ENCODE results near the gene NDST3. TPM values are rescaled to one million over a fixed set of nuclear protein-coding genes. Genes with fewer than 3 reads are reported as not detected.

NDST3 gene
- polyA plus RNA-seq, 1 donor = 0.85 TPM

DNA sequence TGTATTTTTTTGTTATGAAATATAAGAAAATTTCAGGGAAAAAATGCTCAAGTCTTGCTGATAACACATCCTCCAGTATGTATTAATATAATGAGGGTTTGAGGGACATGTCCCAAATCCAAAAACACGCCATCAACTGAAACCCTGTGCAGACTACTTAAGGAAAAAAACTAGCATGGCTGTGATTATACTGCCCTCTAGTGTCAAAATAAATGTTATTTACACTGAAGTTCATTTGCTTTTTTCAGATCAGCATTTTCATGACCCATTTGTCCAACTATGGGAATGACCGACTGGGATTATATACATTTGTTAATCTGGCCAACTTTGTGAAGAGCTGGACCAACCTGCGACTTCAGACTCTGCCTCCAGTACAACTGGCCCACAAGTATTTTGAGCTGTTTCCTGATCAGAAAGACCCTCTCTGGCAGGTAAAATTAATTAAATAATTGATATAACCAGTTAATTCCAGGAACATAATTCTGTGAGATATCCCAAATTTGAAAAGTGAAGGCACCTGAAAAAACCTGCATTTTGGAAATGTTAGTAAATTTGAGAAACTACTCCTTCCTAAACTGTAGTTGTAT lies 190.1 kb downstream of the NDST3 start:
- DNase-seq = peak; percentile 5 to 42
- Histone ChIP-seq H3K9me3 (ENCODE audit: control insufficient read depth, low read depth, low read length) (no peaks in the 10 kb centered on the region), H3K27me3 (ENCODE audit: control insufficient read depth, insufficient read depth, low read length) (no peaks in the 10 kb centered on the region), H3K36me3 (ENCODE audit: control insufficient read depth, insufficient read depth, low read length) (no peaks in the 10 kb centered on the region), H3K27ac (ENCODE audit: low read length) (no peak overlapping the region), H3K4me3 (ENCODE audit: low read length) (no peak overlapping the region), H3K4me1 (ENCODE audit: control insufficient read depth, insufficient read depth, low read length) (no peaks in the 10 kb centered on the region)
- no CpG with 5 or more reads among the region's 3 CpGs for WGBS (ENCODE audit: insufficient coverage, low lambda C conversion rate)

DNA sequence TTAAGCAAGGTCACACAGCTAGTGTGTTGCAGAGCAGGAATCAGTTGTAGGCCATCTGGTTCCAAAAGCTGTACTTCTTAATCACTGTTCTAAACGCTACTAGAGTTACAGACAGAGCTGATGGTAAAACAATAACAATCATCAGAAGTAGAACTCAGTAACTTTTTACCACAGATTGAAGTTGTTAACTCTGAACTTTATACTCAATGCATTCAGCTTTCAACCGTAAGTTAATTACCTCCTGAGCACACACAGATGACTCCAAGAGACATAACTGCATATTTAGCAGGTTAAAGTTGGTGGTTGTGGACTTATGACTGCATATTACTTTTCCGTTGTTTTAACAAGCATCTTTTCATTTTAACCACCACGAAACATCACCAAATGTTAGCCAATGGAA lies 191.2 kb downstream of the NDST3 start:
- peak; percentile 22 to 60 for DNase-seq
- 33% methylated on average over 1 of the region's 4 CpGs for WGBS (ENCODE audit: insufficient coverage, low lambda C conversion rate)
- Histone ChIP-seq H3K9me3 (ENCODE audit: control insufficient read depth, low read depth, low read length) (no peaks in the 10 kb centered on the region), H3K4me3 (ENCODE audit: low read length) (no peak overlapping the region), H3K4me1 (ENCODE audit: control insufficient read depth, insufficient read depth, low read length) (no peaks in the 10 kb centered on the region), H3K36me3 (ENCODE audit: control insufficient read depth, insufficient read depth, low read length) (no peaks in the 10 kb centered on the region), H3K27me3 (ENCODE audit: control insufficient read depth, insufficient read depth, low read length) (no peaks in the 10 kb centered on the region), H3K27ac (ENCODE audit: low read length) (no peak overlapping the region)

DNA sequence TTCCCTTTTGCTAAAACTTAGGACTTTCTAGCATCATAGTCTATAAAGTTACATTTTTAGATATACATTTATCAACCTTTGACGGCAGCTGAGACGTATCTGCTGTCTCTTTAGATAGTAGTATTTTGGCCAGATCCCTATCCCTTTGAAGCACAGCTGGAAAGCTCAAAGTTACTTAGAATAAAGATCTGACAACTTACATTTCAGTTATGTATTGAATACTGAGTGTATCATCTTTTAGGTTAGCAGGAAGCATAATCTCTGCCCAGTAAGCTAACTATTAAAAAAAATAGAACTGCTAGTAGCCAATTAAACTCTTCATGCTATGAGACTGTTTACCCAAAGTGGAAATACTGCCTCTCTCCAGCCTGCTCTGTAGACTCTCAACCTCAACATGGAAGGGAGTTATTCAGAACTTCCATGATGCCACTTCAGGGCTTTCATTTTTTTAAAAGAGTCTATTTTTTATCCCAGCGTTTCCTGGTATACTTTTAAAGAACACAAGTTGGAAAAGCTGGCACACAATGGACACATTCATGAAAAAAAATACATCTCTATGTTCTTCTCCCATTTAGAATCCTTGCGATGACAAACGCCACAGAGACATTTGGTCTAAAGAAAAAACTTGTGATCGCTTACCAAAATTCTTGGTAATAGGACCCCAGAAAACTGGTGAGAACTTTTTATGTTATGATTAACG lies 192.2 kb downstream of the NDST3 start:
- Histone ChIP-seq H3K27me3 (ENCODE audit: control insufficient read depth, insufficient read depth, low read length) (no peaks in the 10 kb centered on the region), H3K27ac (ENCODE audit: low read length) (no peak overlapping the region), H3K9me3 (ENCODE audit: control insufficient read depth, low read depth, low read length) (no peaks in the 10 kb centered on the region), H3K36me3 (ENCODE audit: control insufficient read depth, insufficient read depth, low read length) (no peaks in the 10 kb centered on the region), H3K4me1 (ENCODE audit: control insufficient read depth, insufficient read depth, low read length) (no peaks in the 10 kb centered on the region), H3K4me3 (ENCODE audit: low read length) (no peak overlapping the region)
- DNase-seq = no peak
- 79% methylated on average over 3 of the region's 7 CpGs for whole genome bisulfite sequencing (ENCODE audit: insufficient coverage, low lambda C conversion rate)

DNA sequence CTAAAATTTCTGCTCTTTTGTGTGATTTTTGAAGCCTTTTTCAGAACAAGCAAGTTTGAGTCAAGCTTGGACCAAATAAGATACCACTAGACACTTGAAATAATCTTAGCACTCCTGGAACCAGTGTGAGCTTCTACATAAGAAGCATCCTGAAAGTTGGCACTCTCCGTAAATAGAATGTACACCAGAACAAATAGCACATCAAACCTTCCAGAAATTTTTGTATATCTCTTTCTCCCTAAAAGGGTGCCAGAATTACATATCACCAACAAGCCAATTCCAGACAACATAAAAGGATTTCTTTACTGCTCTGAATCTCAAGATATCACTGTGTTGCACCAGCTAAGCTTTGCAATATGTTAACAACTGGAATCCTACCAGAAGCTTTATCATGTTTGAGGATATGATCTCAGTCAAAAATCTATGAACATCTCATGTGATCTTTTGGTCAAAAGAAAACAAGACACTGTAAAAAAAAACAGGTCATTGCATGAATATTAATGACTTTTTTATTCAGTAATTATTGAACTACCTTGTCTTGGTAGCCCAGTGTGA lies 201.4 kb downstream of the NDST3 start:
- Histone ChIP-seq H3K27ac (ENCODE audit: low read length) (no peak overlapping the region), H3K27me3 (ENCODE audit: control insufficient read depth, insufficient read depth, low read length) (no peaks in the 10 kb centered on the region), H3K36me3 (ENCODE audit: control insufficient read depth, insufficient read depth, low read length) (no peaks in the 10 kb centered on the region), H3K4me3 (ENCODE audit: low read length) (no peak overlapping the region), H3K9me3 (ENCODE audit: control insufficient read depth, low read depth, low read length) (no peaks in the 10 kb centered on the region), H3K4me1 (ENCODE audit: control insufficient read depth, insufficient read depth, low read length) (no peaks in the 10 kb centered on the region)
- WGBS (ENCODE audit: insufficient coverage, low lambda C conversion rate) = no CpG with 5 or more reads among the region's 1 CpG
- DNase-seq = no peak

DNA sequence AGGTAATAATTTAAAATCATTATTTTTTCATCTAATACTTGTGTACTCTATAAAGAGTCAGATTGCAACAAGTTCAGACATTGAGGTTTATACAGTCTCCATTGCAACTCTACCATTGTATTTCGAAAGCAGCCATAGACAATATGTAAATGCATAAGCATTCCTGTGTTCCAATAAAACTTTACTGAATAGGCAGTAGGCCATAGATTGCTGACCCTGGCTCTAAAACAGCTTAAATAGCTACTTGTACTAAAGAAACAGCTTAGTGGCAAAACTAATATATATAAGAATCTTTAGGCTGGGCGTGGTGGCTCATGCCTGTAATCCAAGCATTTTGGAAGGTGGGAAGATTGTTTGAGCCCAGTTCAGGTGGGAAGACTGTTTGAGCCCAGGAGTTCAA lies 203.2 kb downstream of the NDST3 start:
- Histone ChIP-seq H3K4me1 (ENCODE audit: control insufficient read depth, insufficient read depth, low read length) (no peaks in the 10 kb centered on the region), H3K27me3 (ENCODE audit: control insufficient read depth, insufficient read depth, low read length) (no peaks in the 10 kb centered on the region), H3K4me3 (ENCODE audit: low read length) (no peak overlapping the region), H3K9me3 (ENCODE audit: control insufficient read depth, low read depth, low read length) (no peaks in the 10 kb centered on the region), H3K27ac (ENCODE audit: low read length) (no peak overlapping the region), H3K36me3 (ENCODE audit: control insufficient read depth, insufficient read depth, low read length) (no peaks in the 10 kb centered on the region)
- no peak for DNase-seq
- 82% methylated on average over 2 of the region's 2 CpGs for WGBS (ENCODE audit: insufficient coverage, low lambda C conversion rate)

DNA sequence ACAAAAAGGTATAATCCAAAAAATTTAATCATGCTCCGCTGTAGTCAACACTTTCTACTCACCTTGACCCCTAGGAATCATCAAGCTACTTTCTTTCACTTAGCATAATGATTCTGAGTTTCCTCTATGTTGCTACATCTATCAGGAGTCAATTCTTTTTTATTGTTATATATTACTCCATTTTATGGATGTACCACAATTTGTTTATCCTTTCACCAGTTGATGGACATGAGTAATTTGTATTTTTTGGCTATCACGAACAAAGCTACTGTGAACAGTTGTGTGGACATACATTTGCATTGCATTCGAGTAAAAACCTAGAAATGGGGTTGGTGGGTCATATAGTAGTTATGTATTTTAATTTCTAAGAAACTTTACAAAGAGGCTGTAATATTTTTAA lies 215.6 kb downstream of the NDST3 start:
- no peak for DNase-seq
- WGBS (ENCODE audit: insufficient coverage, low lambda C conversion rate) = 100% methylated on average over 1 of the region's 3 CpGs
- H3K27me3 ChIP-seq (ENCODE audit: control insufficient read depth, insufficient read depth, low read length) = no peaks in the 10 kb centered on the region
- no peak overlapping the region for H3K4me3 ChIP-seq (ENCODE audit: low read length)
- H3K27ac ChIP-seq (ENCODE audit: low read length) = no peak overlapping the region
- H3K4me1 ChIP-seq (ENCODE audit: control insufficient read depth, insufficient read depth, low read length) = no peaks in the 10 kb centered on the region
- H3K9me3 ChIP-seq (ENCODE audit: control insufficient read depth, low read depth, low read length) = no peaks in the 10 kb centered on the region
- H3K36me3 ChIP-seq (ENCODE audit: control insufficient read depth, insufficient read depth, low read length) = no peaks in the 10 kb centered on the region

DNA sequence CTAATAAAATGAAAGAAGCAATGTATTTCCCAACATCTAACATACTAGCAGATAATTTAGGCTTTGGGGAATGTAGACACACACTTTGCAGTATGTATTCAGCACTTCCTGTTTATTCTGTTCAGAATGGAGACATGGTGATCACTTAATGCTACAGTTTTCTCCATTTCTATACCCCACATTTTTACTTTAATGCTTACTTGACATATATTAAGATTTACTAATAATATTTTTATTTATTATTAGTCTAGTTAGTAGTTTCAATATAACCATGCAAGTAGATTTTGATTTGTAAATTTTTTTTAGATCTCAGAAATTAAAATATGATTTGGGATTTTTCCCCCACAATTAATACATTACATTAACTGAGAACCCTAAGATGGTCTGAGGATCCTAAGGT lies 220.1 kb downstream of the NDST3 start:
- H3K9me3 ChIP-seq (ENCODE audit: control insufficient read depth, low read depth, low read length) = no peaks in the 10 kb centered on the region
- no peak overlapping the region for H3K4me3 ChIP-seq (ENCODE audit: low read length)

DNA sequence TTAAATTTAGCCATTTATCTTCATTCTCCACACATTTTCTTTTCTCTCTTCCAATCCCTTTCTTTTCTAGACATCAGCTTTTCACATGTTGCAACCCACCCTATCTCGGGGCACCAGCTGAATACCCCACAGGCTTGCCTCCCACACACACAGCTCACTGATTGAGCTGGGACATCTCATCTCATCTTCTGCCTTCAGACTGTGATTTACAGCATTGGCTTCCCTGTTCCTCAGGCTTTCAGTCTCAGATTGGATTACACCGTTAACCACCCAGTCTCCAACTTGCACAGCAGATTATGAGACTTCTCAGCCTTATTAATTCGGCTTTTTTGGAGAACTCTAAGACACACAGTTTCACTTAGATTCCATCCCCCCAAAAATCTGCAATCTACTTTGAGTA lies 224.8 kb downstream of the NDST3 start:
- DNase-seq = no peak
- Histone ChIP-seq H3K9me3 (ENCODE audit: control insufficient read depth, low read depth, low read length) (no peaks in the 10 kb centered on the region), H3K27ac (ENCODE audit: low read length) (no peak overlapping the region), H3K4me3 (ENCODE audit: low read length) (no peak overlapping the region), H3K36me3 (ENCODE audit: control insufficient read depth, insufficient read depth, low read length) (no peaks in the 10 kb centered on the region), H3K27me3 (ENCODE audit: control insufficient read depth, insufficient read depth, low read length) (no peaks in the 10 kb centered on the region), H3K4me1 (ENCODE audit: control insufficient read depth, insufficient read depth, low read length) (no peaks in the 10 kb centered on the region)
- no CpG with 5 or more reads among the region's 3 CpGs for WGBS (ENCODE audit: insufficient coverage, low lambda C conversion rate)

More for the DNA sequence above, 220.1 kb downstream of the NDST3 start:
- H3K27ac ChIP-seq (ENCODE audit: low read length) = no peak overlapping the region
- H3K36me3 ChIP-seq (ENCODE audit: control insufficient read depth, insufficient read depth, low read length) = no peaks in the 10 kb centered on the region
- DNase-seq = no peak
- H3K4me1 ChIP-seq (ENCODE audit: control insufficient read depth, insufficient read depth, low read length) = no peaks in the 10 kb centered on the region
- no peaks in the 10 kb centered on the region for H3K27me3 ChIP-seq (ENCODE audit: control insufficient read depth, insufficient read depth, low read length)

DNA sequence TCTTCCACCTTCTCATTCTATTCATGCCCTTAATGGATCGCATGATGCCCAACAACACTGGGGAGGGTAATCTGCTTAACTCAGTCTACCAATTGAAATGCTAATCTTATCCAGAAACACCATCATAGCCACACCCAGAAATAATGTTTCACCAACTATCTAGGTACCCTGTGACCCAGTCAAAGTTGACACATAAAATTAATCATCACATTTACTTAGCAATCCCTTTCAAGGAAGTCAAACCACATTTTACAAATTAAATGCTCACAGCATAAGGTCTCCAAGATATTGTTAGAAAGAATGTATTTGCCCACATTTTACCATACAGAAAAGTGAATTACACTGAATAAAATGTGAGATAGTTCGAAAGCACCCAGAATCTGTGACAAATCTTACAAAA lies 226.0 kb downstream of the NDST3 start:
- Histone ChIP-seq H3K27me3 (ENCODE audit: control insufficient read depth, insufficient read depth, low read length) (no peaks in the 10 kb centered on the region), H3K4me1 (ENCODE audit: control insufficient read depth, insufficient read depth, low read length) (no peaks in the 10 kb centered on the region), H3K27ac (ENCODE audit: low read length) (no peak overlapping the region), H3K36me3 (ENCODE audit: control insufficient read depth, insufficient read depth, low read length) (no peaks in the 10 kb centered on the region), H3K9me3 (ENCODE audit: control insufficient read depth, low read depth, low read length) (no peaks in the 10 kb centered on the region), H3K4me3 (ENCODE audit: low read length) (no peak overlapping the region)
- WGBS (ENCODE audit: insufficient coverage, low lambda C conversion rate) = 100% methylated on average over 1 of the region's 2 CpGs
- no peak for DNase-seq

DNA sequence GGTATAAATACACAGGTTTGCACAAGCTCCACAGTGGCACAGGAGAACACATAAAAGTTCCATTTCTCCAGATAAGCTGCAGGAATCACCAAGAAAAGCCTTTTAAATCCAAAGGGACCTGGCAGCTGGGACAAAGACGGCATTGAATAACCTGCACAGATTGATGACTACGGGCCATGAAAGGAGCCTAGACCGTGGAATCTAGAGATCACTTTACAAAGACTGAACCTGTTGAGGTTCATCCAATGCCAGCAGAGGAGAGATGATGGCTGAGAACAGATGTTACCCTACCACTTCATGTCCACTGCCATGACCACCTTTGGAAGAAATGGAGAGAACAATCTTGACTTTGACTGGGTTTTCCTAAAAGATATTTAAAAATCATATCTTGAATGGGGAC lies 229.8 kb downstream of the NDST3 start:
- H3K4me3 ChIP-seq (ENCODE audit: low read length) = no peak overlapping the region
- H3K36me3 ChIP-seq (ENCODE audit: control insufficient read depth, insufficient read depth, low read length) = no peaks in the 10 kb centered on the region
- H3K4me1 ChIP-seq (ENCODE audit: control insufficient read depth, insufficient read depth, low read length) = no peaks in the 10 kb centered on the region
- H3K27me3 ChIP-seq (ENCODE audit: control insufficient read depth, insufficient read depth, low read length) = no peaks in the 10 kb centered on the region
- DNase-seq = no peak
- WGBS (ENCODE audit: insufficient coverage, low lambda C conversion rate) = no CpG with 5 or more reads among the region's 3 CpGs
- H3K9me3 ChIP-seq (ENCODE audit: control insufficient read depth, low read depth, low read length) = no peaks in the 10 kb centered on the region
- H3K27ac ChIP-seq (ENCODE audit: low read length) = no peak overlapping the region

Measured in large intestine (tissue), 3 donors.